ENCODE measurements around the gene NAA38.
"Not testable (repeated sequence)": the region's sequence is repeated elsewhere in the genome, so short reads cannot be mapped to it uniquely, and the experiment has no call there.

NAA38 gene

DNA sequence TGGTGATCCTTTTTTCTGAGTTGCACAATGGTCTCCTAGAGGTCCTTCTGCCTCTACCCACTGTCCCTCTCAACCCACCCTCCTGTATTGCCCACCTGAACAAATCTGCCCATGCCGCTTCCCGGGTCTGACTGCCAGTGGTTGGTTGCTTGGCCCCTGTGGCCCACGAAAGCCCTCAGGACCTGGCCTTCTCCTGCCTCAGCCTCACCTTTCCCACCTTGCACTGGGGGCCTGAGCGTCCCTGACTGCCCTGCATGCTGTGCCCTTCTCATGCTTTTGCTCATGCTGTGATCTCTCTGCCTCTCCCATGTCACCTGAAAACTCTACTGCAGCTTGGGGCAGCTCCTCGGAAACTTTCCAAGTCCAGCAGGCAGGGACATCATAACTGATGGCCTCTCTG, 37.1 kb downstream of the NAA38 start:
- H3K4me1 ChIP-seq (ENCODE audit: insufficient read depth, low read length), result no peaks in the 10 kb centered on the region
- no peak overlapping the region for H3K9ac ChIP-seq (ENCODE audit: low read depth, low read length)
- no peaks in the 10 kb centered on the region for H3K36me3 ChIP-seq (ENCODE audit: insufficient read depth, low read length)
- no peaks in the 10 kb centered on the region for H3K9me3 ChIP-seq (ENCODE audit: control insufficient read depth, insufficient read depth, low read length)

DNA sequence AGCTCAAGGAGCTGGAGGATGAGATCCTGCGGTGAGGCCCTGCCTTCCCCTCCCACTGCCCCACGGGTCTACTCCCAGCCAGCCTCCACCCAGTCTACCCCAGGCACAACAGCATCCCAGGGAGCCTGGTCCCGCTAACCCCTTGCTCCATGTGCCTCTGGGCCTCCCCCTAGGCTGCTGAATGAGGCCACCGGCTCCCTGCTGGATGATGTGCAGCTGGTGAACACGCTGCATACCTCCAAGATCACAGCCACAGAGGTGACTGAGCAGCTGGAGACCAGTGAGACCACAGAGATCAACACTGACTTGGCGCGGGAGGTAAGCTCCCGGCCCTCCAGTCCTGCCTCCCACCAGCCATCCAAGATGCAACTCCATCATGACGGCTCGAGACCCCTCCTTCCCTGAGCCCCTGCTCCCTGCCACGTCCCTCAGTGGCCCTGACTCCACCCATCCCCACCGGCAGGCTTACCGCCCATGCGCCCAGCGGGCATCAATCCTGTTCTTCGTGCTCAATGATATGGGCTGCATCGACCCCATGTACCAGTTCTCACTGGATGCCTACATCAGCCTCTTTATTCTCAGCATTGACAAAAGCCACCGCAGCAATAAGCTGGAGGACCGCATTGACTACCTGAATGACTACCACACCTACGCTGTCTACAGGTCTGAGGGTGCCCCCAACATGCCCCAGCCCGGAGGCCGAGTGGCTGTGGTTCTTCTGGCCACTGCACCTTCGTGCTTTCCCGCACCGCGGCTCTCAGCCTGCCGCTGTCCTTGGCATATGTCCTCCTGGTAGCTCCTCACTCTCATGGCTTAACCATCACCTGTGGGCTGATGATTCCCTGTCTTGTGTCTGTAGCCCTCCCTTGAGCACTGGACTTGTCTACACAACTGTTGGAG, 38.4 kb downstream of the NAA38 start:
- Histone ChIP-seq H3K9ac (ENCODE audit: low read depth, low read length) (no peak overlapping the region), H3K4me1 (ENCODE audit: insufficient read depth, low read length) (no peaks in the 10 kb centered on the region), H3K36me3 (ENCODE audit: insufficient read depth, low read length) (no peaks in the 10 kb centered on the region), H3K9me3 (ENCODE audit: control insufficient read depth, insufficient read depth, low read length) (no peaks in the 10 kb centered on the region; the same call in 1 of the 2 replicates)

DNA sequence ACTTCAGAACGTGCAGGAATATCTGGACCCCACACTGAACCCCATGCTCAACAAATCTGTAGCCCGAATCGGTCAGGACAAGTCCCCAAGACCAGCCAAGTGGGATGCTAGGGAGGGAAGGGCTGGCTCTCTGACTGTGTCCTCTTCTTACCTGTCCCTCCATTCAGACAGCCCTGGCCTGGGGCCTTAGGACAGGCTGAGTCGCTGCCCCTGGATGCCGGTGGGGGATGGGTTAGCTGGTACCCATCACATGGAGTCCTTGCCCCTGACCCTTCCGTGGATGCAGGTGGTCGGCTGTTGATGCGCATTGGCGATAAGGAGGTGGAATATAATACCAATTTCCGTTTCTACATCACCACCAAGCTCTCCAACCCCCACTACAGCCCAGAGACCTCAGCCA, 39.3 kb downstream of the NAA38 start:
- Histone ChIP-seq H3K9me3 (ENCODE audit: control insufficient read depth, insufficient read depth, low read length) (no peaks in the 10 kb centered on the region; the same call in 1 of the 2 replicates), H3K4me1 (ENCODE audit: insufficient read depth, low read length) (no peaks in the 10 kb centered on the region), H3K36me3 (ENCODE audit: insufficient read depth, low read length) (no peaks in the 10 kb centered on the region), H3K9ac (ENCODE audit: low read depth, low read length) (no peak overlapping the region)

DNA sequence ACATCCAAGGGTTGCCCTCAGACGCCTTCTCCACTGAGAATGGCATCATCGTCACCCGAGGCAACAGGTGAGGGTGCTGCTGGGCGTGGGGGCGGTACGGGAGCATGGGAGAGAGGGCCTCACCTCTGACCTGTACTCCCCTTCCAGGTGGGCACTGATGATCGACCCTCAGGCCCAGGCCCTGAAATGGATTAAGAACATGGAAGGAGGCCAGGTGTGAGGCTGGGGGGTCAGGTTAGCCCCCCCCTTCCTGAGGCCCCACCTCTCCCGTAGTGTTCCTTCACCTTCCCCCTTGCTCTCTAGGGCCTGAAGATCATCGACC, 39.8 kb downstream of the NAA38 start:
- Histone ChIP-seq H3K9ac (ENCODE audit: low read depth, low read length) (no peak overlapping the region), H3K36me3 (ENCODE audit: insufficient read depth, low read length) (no peaks in the 10 kb centered on the region), H3K4me1 (ENCODE audit: insufficient read depth, low read length) (no peaks in the 10 kb centered on the region), H3K9me3 (ENCODE audit: control insufficient read depth, insufficient read depth, low read length) (no peaks in the 10 kb centered on the region; the same call in 1 of the 2 replicates)

DNA sequence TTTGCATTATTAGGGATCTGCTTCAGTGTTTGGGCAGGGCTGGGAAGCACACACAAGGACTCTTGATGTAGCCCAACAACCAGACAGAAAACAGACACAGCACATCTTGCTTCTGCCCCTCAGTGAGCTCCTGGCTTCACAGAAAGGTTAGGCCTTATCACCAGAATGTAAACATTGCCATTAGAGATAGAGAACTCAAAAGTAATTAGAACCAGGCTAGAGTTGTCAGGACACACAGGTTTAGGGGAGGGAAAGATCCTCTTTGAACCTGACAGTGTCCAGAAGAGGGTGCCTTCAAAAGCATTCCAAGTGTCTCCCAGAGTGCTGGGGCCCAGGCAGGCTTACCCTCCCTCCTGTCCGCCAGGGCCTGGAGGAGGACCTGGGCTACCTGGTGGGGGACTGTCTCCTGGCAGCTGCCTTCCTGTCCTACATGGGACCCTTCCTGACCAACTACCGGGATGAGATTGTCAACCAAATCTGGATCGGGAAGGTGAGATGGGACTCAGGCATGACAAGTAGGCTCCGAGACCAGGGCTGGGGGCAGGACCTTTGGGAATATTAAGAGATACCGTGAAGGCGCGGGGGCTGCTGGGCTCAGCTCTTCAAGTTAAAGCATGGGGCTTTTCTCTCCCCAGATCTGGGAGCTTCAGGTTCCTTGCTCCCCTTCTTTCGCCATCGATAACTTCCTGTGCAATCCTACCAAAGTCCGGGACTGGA, 40.3 kb downstream of the NAA38 start:
- Histone ChIP-seq H3K36me3 (ENCODE audit: insufficient read depth, low read length) (no peaks in the 10 kb centered on the region), H3K9ac (ENCODE audit: low read depth, low read length) (no peak overlapping the region)

DNA sequence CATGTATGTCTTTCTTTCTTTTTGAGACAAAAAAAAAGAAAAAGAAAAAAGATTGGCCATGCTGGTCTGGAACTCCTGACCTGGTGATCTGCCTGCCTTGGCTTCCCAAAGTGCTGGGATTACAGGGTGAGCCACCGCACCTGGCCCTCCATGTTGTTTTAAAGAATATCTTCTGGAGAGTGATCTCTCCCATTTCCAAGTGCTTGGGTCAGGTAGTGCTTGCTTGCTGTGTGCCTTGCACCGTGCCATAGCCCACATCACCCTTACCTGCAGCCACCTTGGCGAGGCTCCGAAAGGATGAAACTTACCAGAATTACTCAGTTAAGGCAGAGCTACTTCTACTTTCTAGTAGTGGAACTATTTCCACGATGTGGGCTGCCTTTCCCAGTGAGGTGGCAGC, 42.4 kb downstream of the NAA38 start:
- H3K9me3 ChIP-seq (ENCODE audit: control insufficient read depth, insufficient read depth, low read length), result no peaks in the 10 kb centered on the region; the same call in 1 of the 2 replicates
- H3K9ac ChIP-seq (ENCODE audit: low read depth, low read length), result no peak overlapping the region
- no peaks in the 10 kb centered on the region for H3K36me3 ChIP-seq (ENCODE audit: insufficient read depth, low read length)
- H3K4me1 ChIP-seq (ENCODE audit: insufficient read depth, low read length), result no peaks in the 10 kb centered on the region

More for the DNA sequence above, 40.3 kb downstream of the NAA38 start:
- Histone ChIP-seq H3K4me1 (ENCODE audit: insufficient read depth, low read length) (no peaks in the 10 kb centered on the region), H3K9me3 (ENCODE audit: control insufficient read depth, insufficient read depth, low read length) (no peaks in the 10 kb centered on the region; the same call in 1 of the 2 replicates)

DNA sequence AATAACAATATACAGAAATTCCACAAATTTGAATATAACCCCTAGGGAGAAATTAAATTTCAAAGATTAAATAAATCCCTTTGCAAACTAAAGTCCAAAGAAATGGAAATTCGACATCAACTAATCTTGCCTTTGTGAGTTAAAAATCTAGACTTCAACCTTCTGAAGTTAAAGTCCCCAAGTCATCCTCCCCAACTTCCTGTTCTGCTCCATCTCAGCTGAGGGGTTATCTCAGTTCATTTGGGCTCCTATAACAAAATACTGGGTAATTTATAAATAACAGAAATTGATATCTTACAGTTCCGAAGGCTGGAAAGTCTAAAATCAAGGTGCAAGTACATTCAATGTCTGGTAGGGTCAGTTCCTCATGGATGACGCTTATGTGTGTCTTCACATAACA, 46.1 kb downstream of the NAA38 start:
- H3K9me3 ChIP-seq (ENCODE audit: control insufficient read depth, insufficient read depth, low read length), result no peaks in the 10 kb centered on the region; the same call in 1 of the 2 replicates
- H3K36me3 ChIP-seq (ENCODE audit: insufficient read depth, low read length), result no peaks in the 10 kb centered on the region

DNA sequence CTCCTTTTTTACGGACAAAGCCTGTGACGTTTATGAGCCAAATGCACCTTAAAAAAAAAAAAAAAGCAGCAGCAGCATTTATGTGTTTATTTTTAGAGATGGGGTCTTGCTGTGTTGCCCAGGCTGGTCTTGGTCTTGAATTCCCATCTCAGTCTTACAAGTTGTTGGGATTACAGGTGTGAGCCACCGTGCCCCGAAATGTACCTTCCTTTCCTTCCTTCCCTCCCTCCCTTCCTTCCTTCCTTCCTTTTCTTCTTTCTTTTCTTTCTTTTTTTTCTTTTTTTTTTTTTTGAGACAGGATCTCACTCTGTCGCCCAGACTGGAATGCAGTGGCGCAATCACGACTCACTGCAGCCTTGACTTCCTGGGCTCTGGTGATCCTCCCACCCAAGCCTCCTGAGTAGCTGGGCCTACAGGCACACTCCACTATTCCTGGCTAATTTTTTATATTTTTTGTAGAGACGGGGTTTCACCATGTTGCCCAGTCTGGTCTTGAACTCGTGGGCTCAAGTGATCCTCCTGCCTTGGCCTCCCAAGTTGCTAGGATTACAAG, 47.5 kb downstream of the NAA38 start:
- H3K9ac ChIP-seq (ENCODE audit: low read depth, low read length); H3K36me3 ChIP-seq (ENCODE audit: insufficient read depth, low read length); H3K4me1 ChIP-seq (ENCODE audit: insufficient read depth, low read length); H3K9me3 ChIP-seq (ENCODE audit: control insufficient read depth, insufficient read depth, low read length): not testable (repeated sequence)

More for the DNA sequence above, 46.1 kb downstream of the NAA38 start:
- Histone ChIP-seq H3K9ac (ENCODE audit: low read depth, low read length) (no peak overlapping the region), H3K4me1 (ENCODE audit: insufficient read depth, low read length) (no peaks in the 10 kb centered on the region)

DNA sequence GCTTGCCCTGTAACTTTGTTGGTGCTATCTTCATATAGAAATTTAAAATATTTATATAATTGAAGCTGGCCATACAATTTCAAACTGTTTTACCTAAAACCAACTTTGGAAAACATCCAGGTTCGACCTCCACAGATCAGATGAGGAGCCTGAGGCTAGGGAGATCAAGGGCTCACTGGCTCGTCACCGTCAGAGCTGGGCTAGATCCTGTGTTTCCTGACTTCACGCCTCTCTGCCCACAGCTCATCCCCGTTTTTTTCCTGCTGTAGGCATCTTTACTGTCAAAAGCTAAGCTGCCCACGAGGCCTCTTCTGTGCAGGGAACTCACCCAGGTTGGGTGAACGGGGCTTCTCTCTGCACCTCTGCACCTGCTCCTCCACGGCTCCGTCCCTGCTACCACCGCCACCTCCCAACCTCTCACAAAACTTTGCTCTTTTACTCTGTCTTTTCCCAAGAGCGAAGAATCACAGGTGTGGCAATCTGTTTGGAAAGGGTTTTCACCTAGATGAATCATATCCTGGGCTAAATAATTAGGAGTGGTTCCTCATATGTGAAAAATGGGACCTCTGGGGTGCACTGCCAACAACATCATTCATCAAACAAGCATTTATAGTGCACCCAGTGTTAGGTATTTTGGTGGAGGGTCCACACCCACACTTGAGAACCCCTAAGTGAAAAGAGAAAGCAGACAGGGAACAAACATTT, 48.1 kb downstream of the NAA38 start:
- no peaks in the 10 kb centered on the region for H3K4me1 ChIP-seq (ENCODE audit: insufficient read depth, low read length)
- no peak overlapping the region for H3K9ac ChIP-seq (ENCODE audit: low read depth, low read length)
- no peaks in the 10 kb centered on the region for H3K9me3 ChIP-seq (ENCODE audit: control insufficient read depth, insufficient read depth, low read length)
- no peaks in the 10 kb centered on the region for H3K36me3 ChIP-seq (ENCODE audit: insufficient read depth, low read length)

DNA sequence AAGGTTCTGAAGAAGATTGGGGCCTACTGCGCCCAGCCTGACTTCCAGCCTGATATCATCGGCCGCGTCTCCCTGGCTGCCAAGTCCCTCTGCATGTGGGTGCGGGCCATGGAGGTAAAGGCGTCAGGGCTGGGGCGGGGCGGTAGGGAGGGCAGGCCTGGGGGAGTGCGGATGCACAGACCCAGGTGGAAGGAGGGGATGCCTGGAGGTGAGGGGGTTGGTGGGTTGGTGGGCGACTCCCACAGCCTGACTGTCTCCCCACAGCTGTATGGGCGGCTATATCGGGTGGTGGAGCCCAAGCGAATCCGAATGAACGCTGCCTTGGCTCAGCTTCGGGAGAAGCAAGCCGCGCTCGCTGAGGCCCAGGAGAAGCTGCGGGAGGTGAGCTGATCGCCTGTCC, 50.2 kb downstream of the NAA38 start:
- Histone ChIP-seq H3K9ac (ENCODE audit: low read depth, low read length) (no peak overlapping the region), H3K36me3 (ENCODE audit: insufficient read depth, low read length) (no peaks in the 10 kb centered on the region), H3K4me1 (ENCODE audit: insufficient read depth, low read length) (no peaks in the 10 kb centered on the region; the same call in 1 of the 2 replicates), H3K9me3 (ENCODE audit: control insufficient read depth, insufficient read depth, low read length) (no peaks in the 10 kb centered on the region)
